Nephron (organoid): ENCODE results near the gene DNMBP.
"Not testable (repeated sequence)": the region's sequence is repeated elsewhere in the genome, so short reads cannot be mapped to it uniquely, and the experiment has no call there.

Experiments used
- H3K27ac Mint-ChIP-seq, 3 experiments: 2 replicates each; pipeline ENCODE4 v1.8.0; 2020; ENCODE audit warnings: mixed read lengths in 3 of 3, mild to moderate bottlenecking in 2 of 3, moderate library complexity in 1 of 3
- H3K27me3 Mint-ChIP-seq: 2 replicates; pipeline ENCODE4 v1.8.0; 2021; ENCODE audit warnings: low read depth, mild to moderate bottlenecking, moderate library complexity, mixed read lengths
- H3K36me3 Mint-ChIP-seq: 2 replicates; pipeline ENCODE4 v1.8.0; 2020; ENCODE audit warnings: low read depth, mixed read lengths
- H3K4me1 Mint-ChIP-seq: 2 replicates; pipeline ENCODE4 v1.8.0; 2020; ENCODE audit warnings: mixed read lengths
- H3K4me3 Mint-ChIP-seq, 3 experiments: 2 replicates each; pipeline ENCODE4 v1.8.0; 2020; ENCODE audit warnings: mild to moderate bottlenecking in 3 of 3, mixed read lengths in 3 of 3, moderate library complexity in 2 of 3
- H3K9me3 Mint-ChIP-seq: 2 replicates; pipeline ENCODE4 v1.8.0; 2020; ENCODE audit warnings: mixed read lengths
- CTCF ChIP-seq, 3 experiments: fragments of 200-600 bp; sonication (generic); IDR thresholded peaks; one replicate each; pipeline ENCODE4 v1.5.0; 2021; ENCODE audit warnings: antibody characterized with exemption in 3 of 3; ENCODE audit not compliant: unreplicated experiment in 3 of 3

DNMBP gene

GRCh38 chr10:99958806-99959205 lies 50.9 kb downstream of the DNMBP start:
- Mint-ChIP-seq H3K36me3 (peaks cover 33% of the 10 kb centered on the region), H3K4me3 (no peak overlapping the region), H3K4me1 (peaks cover 8% of the 10 kb centered on the region), H3K27ac (peak overlapping the region in 2 of 3 experiments; percentile 57 to 83), H3K9me3 (no peaks in the 10 kb centered on the region), H3K27me3 (no peaks in the 10 kb centered on the region)
- no peak for TF ChIP-seq CTCF (IDR thresholded peaks at IDR 0.05; ENCODE audit: unreplicated experiment in 3 of 3)

- H3K9me3 Mint-ChIP-seq = no peaks in the 10 kb centered on the region
- H3K27me3 Mint-ChIP-seq = no peaks in the 10 kb centered on the region
- no peak for TF ChIP-seq CTCF (IDR thresholded peaks at IDR 0.05; ENCODE audit: unreplicated experiment in 3 of 3)
- H3K27ac Mint-ChIP-seq = peak overlapping the region in 2 of 3 experiments; percentile 57 to 83
- H3K36me3 Mint-ChIP-seq = peaks cover 38% of the 10 kb centered on the region
- H3K4me3 Mint-ChIP-seq = no peak overlapping the region
- peaks cover 8% of the 10 kb centered on the region for H3K4me1 Mint-ChIP-seq
These were observed 51.4 kb downstream of the DNMBP start for GRCh38 chr10:99958302-99958701.

GRCh38 chr10:99953510-99953909 lies 56.2 kb downstream of the DNMBP start:
- not testable (repeated sequence) for H3K27me3 Mint-ChIP-seq, H3K4me1 Mint-ChIP-seq, H3K4me3 Mint-ChIP-seq, H3K27ac Mint-ChIP-seq
- peaks cover 73% of the 10 kb centered on the region for H3K36me3 Mint-ChIP-seq
- peaks cover 24% of the 10 kb centered on the region for H3K9me3 Mint-ChIP-seq

GRCh38 chr10:99952799-99953198 lies 56.9 kb downstream of the DNMBP start:
- Mint-ChIP-seq H3K27me3 (peaks cover 3% of the 10 kb centered on the region), H3K4me1 (no peaks in the 10 kb centered on the region), H3K9me3 (peaks cover 27% of the 10 kb centered on the region), H3K36me3 (peaks cover 77% of the 10 kb centered on the region), H3K4me3 (no peak overlapping the region), H3K27ac (no peak overlapping the region)
- TF ChIP-seq CTCF (IDR thresholded peaks at IDR 0.05; ENCODE audit: unreplicated experiment in 3 of 3) = no peak

- peak overlapping the region in 1 of 3 experiments; percentile 54 for H3K27ac Mint-ChIP-seq
- peaks cover 33% of the 10 kb centered on the region for H3K4me1 Mint-ChIP-seq
- not testable (repeated sequence) for H3K27me3 Mint-ChIP-seq, H3K4me3 Mint-ChIP-seq
- peaks cover 28% of the 10 kb centered on the region for H3K36me3 Mint-ChIP-seq
- peaks cover 15% of the 10 kb centered on the region for H3K9me3 Mint-ChIP-seq
These were observed 63.7 kb downstream of the DNMBP start for GRCh38 chr10:99946051-99946450.

GRCh38 chr10:99945263-99945662 lies 64.5 kb downstream of the DNMBP start:
- Mint-ChIP-seq H3K27me3 (no peaks in the 10 kb centered on the region), H3K36me3 (peaks cover 28% of the 10 kb centered on the region), H3K4me1 (peaks cover 33% of the 10 kb centered on the region), H3K4me3 (no peak overlapping the region), H3K9me3 (peaks cover 7% of the 10 kb centered on the region), H3K27ac (peak overlapping the region in 2 of 3 experiments; percentile 28 to 54)
- no peak for TF ChIP-seq CTCF (IDR thresholded peaks at IDR 0.05; ENCODE audit: unreplicated experiment in 3 of 3)

GRCh38 chr10:99944860-99945259 lies 64.9 kb downstream of the DNMBP start:
- TF ChIP-seq CTCF (IDR thresholded peaks at IDR 0.05; ENCODE audit: unreplicated experiment in 3 of 3) = no peak
- H3K9me3 Mint-ChIP-seq = peaks cover 4% of the 10 kb centered on the region
- no peak overlapping the region for H3K4me3 Mint-ChIP-seq
- H3K36me3 Mint-ChIP-seq = peaks cover 26% of the 10 kb centered on the region
- peak overlapping the region in 2 of 3 experiments; percentile 28 to 54 for H3K27ac Mint-ChIP-seq
- H3K4me1 Mint-ChIP-seq = peaks cover 33% of the 10 kb centered on the region
- H3K27me3 Mint-ChIP-seq = no peaks in the 10 kb centered on the region
